Smooth muscle cell (in vitro differentiated cells): ENCODE results near the gene ROR1. TPM values are rescaled to one million over a fixed set of nuclear protein-coding genes. Genes with fewer than 3 reads are reported as not detected.

ENCODE experiments used
- DNase-seq: peaks from one replicate; lab custom pipeline; 2025; ENCODE audit not compliant: unreplicated experiment; lab: John Stamatoyannopoulos, UW
- H2AFZ ChIP-seq: fragments of 200-600 bp; sonication (generic); 2 replicates; pipeline ENCODE4 v1.6.0; 2016; ENCODE audit warnings: antibody characterized with exemption, low read depth, mild to moderate bottlenecking
- H3F3A ChIP-seq: fragments of 200-600 bp; sonication (generic); 2 replicates; pipeline ENCODE4 v1.6.0; 2017; ENCODE audit warnings: antibody characterized with exemption, low read depth
- H3K27ac ChIP-seq: fragments of 200-600 bp; sonication (generic); 2 replicates; pipeline ENCODE4 v1.5.1; 2016; ENCODE audit warnings: low read depth, mild to moderate bottlenecking
- H3K27me3 ChIP-seq: fragments of 200-600 bp; sonication (generic); 2 replicates; pipeline ENCODE4 v1.6.1; 2016; ENCODE audit warnings: low read depth, mild to moderate bottlenecking
- H3K36me3 ChIP-seq: fragments of 200-600 bp; sonication (generic); 2 replicates; pipeline ENCODE4 v1.5.1; 2016; ENCODE audit warnings: low read depth
- H3K4me1 ChIP-seq: fragments of 200-600 bp; sonication (generic); 2 replicates; pipeline ENCODE4 v1.5.1; 2016; ENCODE audit warnings: low read depth
- H3K4me2 ChIP-seq: fragments of 200-600 bp; sonication (generic); 2 replicates; pipeline ENCODE4 v1.6.0; 2016; ENCODE audit warnings: mild to moderate bottlenecking
- H3K4me3 ChIP-seq: fragments of 200-600 bp; sonication (generic); 2 replicates; pipeline ENCODE4 v1.5.1; 2016; ENCODE audit warnings: mild to moderate bottlenecking
- H3K79me2 ChIP-seq: fragments of 200-600 bp; sonication (generic); 2 replicates; pipeline ENCODE4 v1.6.0; 2016; ENCODE audit warnings: low read depth, mild to moderate bottlenecking
- H3K9ac ChIP-seq: fragments of 200-600 bp; sonication (generic); 2 replicates; pipeline ENCODE4 v1.6.0; 2016; ENCODE audit warnings: low read depth
- H3K9me3 ChIP-seq: fragments of 200-600 bp; sonication (generic); replicated peaks from 2 replicates; pipeline ENCODE4 v1.5.1; 2016; ENCODE audit warnings: low read depth
- H4K20me1 ChIP-seq: fragments of 200-600 bp; sonication (generic); 2 replicates; pipeline ENCODE4 v1.6.0; 2016; ENCODE audit warnings: low read depth
- WGBS: methylation state at CpG from one replicate; pipeline ENCODE4 v1.1.7; 2016; ENCODE audit warnings: low lambda C conversion rate; 5-methylcytosine and 5-hydroxymethylcytosine counted together
- polyA plus RNA-seq: library from polyadenylated mRNA; unstranded; fragments of >200 nt; fragmentation: Nextera tagmentation; extraction: Ambion mirVana; gene quantifications from 2 replicates; pipeline ENCODE4 v1.2.1, GENCODE V29; 2016
- total RNA-seq: library from RNA; depleted of rRNA; stranded (reverse); fragments of >200 nt; gene quantifications from 2 replicates; pipeline ENCODE4 v1.2.3, GENCODE V29; 2014
- TF ChIP-seq, protein P1 (sequence below): fragments of 200-600 bp; sonication (generic); IDR thresholded peaks from 2 replicates; pipeline ENCODE4 v1.5.1; 2017; ENCODE audit warnings: borderline replicate concordance, mild to moderate bottlenecking, antibody characterized with exemption; ENCODE audit not compliant: insufficient read depth, poor library complexity, severe bottlenecking

Gene ROR1
- total and polyA plus RNA-seq, 2 experiments from 2014 or later, result 3.3 to 7.2 TPM

DNA sequence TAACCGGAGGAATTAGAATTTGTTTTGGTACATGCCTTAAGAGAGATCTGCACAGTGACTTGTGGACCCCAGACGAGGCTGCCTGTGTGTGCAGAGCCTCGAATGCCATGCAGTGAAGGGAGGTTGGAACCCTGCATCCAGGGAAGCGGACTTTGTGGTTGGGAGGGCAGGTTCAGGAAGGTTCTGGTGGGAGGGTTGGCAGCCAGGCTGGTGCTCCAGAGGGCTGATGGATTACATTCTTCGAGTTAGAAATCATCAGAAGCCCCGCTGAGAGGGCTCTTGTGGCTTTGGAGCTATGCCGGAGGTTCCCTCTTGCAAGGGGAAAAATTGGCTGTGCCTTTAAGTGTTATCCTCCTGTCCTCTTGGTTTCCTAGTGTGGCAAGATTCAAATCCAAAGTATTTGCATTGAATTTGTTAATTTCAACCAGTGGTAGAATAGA, 21.1 kb downstream of the ROR1 start:
- Histone ChIP-seq H3K4me3 (no peak overlapping the region), H3K27me3 (no peaks in the 10 kb centered on the region), H3K4me1 (peaks cover 32% of the 10 kb centered on the region), H3K9me3 (no peaks in the 10 kb centered on the region), H2AFZ (no peak overlapping the region), H3K36me3 (no peaks in the 10 kb centered on the region), H3K79me2 (peaks cover 15% of the 10 kb centered on the region), H4K20me1 (no peaks in the 10 kb centered on the region), H3K27ac (no peak overlapping the region), H3K4me2 (peak overlapping the region; percentile 66), H3K9ac (no peak overlapping the region), H3F3A (peaks cover 3% of the 10 kb centered on the region)
- 44% methylated on average over 7 of the region's 7 CpGs for WGBS
- TF ChIP-seq, protein P1, sequence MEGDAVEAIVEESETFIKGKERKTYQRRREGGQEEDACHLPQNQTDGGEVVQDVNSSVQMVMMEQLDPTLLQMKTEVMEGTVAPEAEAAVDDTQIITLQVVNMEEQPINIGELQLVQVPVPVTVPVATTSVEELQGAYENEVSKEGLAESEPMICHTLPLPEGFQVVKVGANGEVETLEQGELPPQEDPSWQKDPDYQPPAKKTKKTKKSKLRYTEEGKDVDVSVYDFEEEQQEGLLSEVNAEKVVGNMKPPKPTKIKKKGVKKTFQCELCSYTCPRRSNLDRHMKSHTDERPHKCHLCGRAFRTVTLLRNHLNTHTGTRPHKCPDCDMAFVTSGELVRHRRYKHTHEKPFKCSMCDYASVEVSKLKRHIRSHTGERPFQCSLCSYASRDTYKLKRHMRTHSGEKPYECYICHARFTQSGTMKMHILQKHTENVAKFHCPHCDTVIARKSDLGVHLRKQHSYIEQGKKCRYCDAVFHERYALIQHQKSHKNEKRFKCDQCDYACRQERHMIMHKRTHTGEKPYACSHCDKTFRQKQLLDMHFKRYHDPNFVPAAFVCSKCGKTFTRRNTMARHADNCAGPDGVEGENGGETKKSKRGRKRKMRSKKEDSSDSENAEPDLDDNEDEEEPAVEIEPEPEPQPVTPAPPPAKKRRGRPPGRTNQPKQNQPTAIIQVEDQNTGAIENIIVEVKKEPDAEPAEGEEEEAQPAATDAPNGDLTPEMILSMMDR, result no peak
- no peak for DNase-seq

- Histone ChIP-seq H3K9ac (no peak overlapping the region), H3K4me3 (no peak overlapping the region), H3K4me2 (peak overlapping the region; percentile 66), H3K36me3 (no peaks in the 10 kb centered on the region), H3K27ac (no peak overlapping the region), H3F3A (peaks cover 3% of the 10 kb centered on the region), H4K20me1 (no peaks in the 10 kb centered on the region), H3K79me2 (peaks cover 15% of the 10 kb centered on the region), H3K27me3 (no peaks in the 10 kb centered on the region), H3K4me1 (peaks cover 28% of the 10 kb centered on the region), H3K9me3 (no peaks in the 10 kb centered on the region), H2AFZ (no peak overlapping the region)
- 55% methylated on average over 4 of the region's 4 CpGs for WGBS
- TF ChIP-seq, protein P1, result no peak
- DNase-seq, result no peak
Observed at GRCh38 chr1:63795455-63795854, 21.6 kb downstream of the ROR1 start.

- no peak overlapping the region for H2AFZ ChIP-seq
- H3K27ac ChIP-seq, result no peak overlapping the region
- no peak overlapping the region for H3K4me3 ChIP-seq
- no peak overlapping the region for H3K9ac ChIP-seq
- peaks cover 15% of the 10 kb centered on the region for H3K79me2 ChIP-seq
- H3K36me3 ChIP-seq, result no peaks in the 10 kb centered on the region
- no peaks in the 10 kb centered on the region for H3K27me3 ChIP-seq
- peaks cover 3% of the 10 kb centered on the region for H3F3A ChIP-seq
- 51% methylated on average over 7 of the region's 7 CpGs for WGBS
- no peaks in the 10 kb centered on the region for H4K20me1 ChIP-seq
- H3K4me2 ChIP-seq, result no peak overlapping the region
- H3K9me3 ChIP-seq, result no peaks in the 10 kb centered on the region
- TF ChIP-seq, protein P1, result no peak
- DNase-seq, result no peak
- peaks cover 21% of the 10 kb centered on the region for H3K4me1 ChIP-seq
Observed at GRCh38 chr1:63797056-63797726, 23.4 kb downstream of the ROR1 start.

- Histone ChIP-seq H3K4me1 (peaks cover 21% of the 10 kb centered on the region), H3K9me3 (no peaks in the 10 kb centered on the region), H4K20me1 (no peaks in the 10 kb centered on the region), H3K79me2 (peaks cover 15% of the 10 kb centered on the region), H3F3A (peaks cover 3% of the 10 kb centered on the region), H3K4me3 (no peak overlapping the region), H2AFZ (no peak overlapping the region), H3K27ac (no peak overlapping the region), H3K9ac (no peak overlapping the region), H3K4me2 (no peak overlapping the region), H3K27me3 (no peaks in the 10 kb centered on the region), H3K36me3 (no peaks in the 10 kb centered on the region)
- 97% methylated on average over 2 of the region's 2 CpGs for WGBS
- TF ChIP-seq, protein P1, result no peak
- no peak for DNase-seq
Observed at GRCh38 chr1:63798284-63798683, 24.5 kb downstream of the ROR1 start.
